Testis (tissue), 3 donors: ENCODE measurements around the gene MCM7. TPM values are rescaled to one million over a fixed set of nuclear protein-coding genes. Genes with fewer than 3 reads are reported as not detected.

Experiments used
- DNase-seq: peaks from one replicate; pipeline ENCODE4 v3.0.0-alpha.2; 2019
- H3K27ac ChIP-seq, 2 donors: fragments of 200-600 bp; sonication (generic); one replicate each; pipeline ENCODE4 v1.5.1; 2019
- H3K27me3 ChIP-seq: fragments of 200-600 bp; sonication (generic); one replicate; pipeline ENCODE4 v1.5.1; 2019
- H3K36me3 ChIP-seq: fragments of 200-600 bp; sonication (generic); one replicate; pipeline ENCODE4 v1.5.1; 2017; ENCODE audit warnings: low read depth; ENCODE audit errors: missing control alignments
- H3K4me1 ChIP-seq: fragments of 200-600 bp; sonication (generic); one replicate; pipeline ENCODE4 v1.5.1; 2019
- H3K4me3 ChIP-seq, 2 donors: fragments of 200-600 bp; sonication (generic); one replicate each; pipeline ENCODE4 v1.5.1; 2017 to 2019
- H3K9me3 ChIP-seq: fragments of 200-600 bp; sonication (generic); one replicate; pipeline ENCODE4 v1.5.1; 2017
- CTCF ChIP-seq, 3 experiments: fragments of 450-650 bp in 2 of 3; fragments of 200-600 bp in 1 of 3; sonication (generic) in 1 of 3; IDR thresholded peaks; one replicate each; pipeline ENCODE4 v1.5.1; 2016 to 2019; ENCODE audit warnings: antibody characterized with exemption in 3 of 3, mild to moderate bottlenecking in 2 of 3, moderate library complexity in 1 of 3
- POLR2A ChIP-seq: fragments of 450-650 bp; IDR thresholded peaks from one replicate; pipeline ENCODE4 v1.6.1; 2017; ENCODE audit warnings: antibody characterized with exemption, mild to moderate bottlenecking, moderate library complexity
- WGBS, 2 donors: methylation state at CpG; one replicate each; pipeline ENCODE4 v1.1.5; 2018; 5-methylcytosine and 5-hydroxymethylcytosine counted together
- intact Hi-C: fragments of 100-400 bp; cut with DNase I; formaldehyde crosslinking; loops from one replicate; pipeline ENCODE4 v1.15.1; 2023; ENCODE audit warnings: low total_unique reads
- polyA plus RNA-seq: library from polyadenylated mRNA; stranded (reverse); fragments of 350-450 nt; fragmentation: Illumina TruSeq; extraction: RNeasy Lipid Tissue Mini Kit (QIAGEN cat#74804); gene quantifications from one replicate; pipeline ENCODE4 v1.2.3, GENCODE V29; 2014; ENCODE audit warnings: low read depth, low replicate concordance; ENCODE audit not compliant: insufficient read depth
- total RNA-seq, 2 donors: library from RNA; depleted of rRNA; stranded (reverse); fragments of >200 nt; gene quantifications; one replicate each; pipeline ENCODE4 v1.2.3, GENCODE V29; 2016

Gene MCM7
- total and polyA plus RNA-seq, 3 donors from 2014 or later: 85.1 to 137 (median 86.5) TPM

GRCh38 chr7:100102950-100103840, 2.0 kb upstream of the MCM7 start:
- H3K9me3 ChIP-seq: no peaks in the 10 kb centered on the region
- H3K27me3 ChIP-seq: no peaks in the 10 kb centered on the region
- no peak overlapping the region for H3K4me3 ChIP-seq
- no peaks in the 10 kb centered on the region for H3K4me1 ChIP-seq
- DNase-seq: no peak
- TF ChIP-seq CTCF (IDR thresholded peaks at IDR 0.05) (no peak), POLR2A (no peak)
- H3K36me3 ChIP-seq: no peaks in the 10 kb centered on the region
- no peak overlapping the region for H3K27ac ChIP-seq
- intact Hi-C loops: no loop called here
- 86 to 90% methylated on average over 16 to 17 of the region's 17 CpGs for WGBS, 2 donors

GRCh38 chr7:100100420-100101015, 679 bp downstream of the MCM7 start:
- peak overlapping the region; percentile 71 to 85 for H3K4me3 ChIP-seq
- 0 to 2% methylated on average over 10 to 58 of the region's 61 CpGs for WGBS, 2 donors
- H3K4me1 ChIP-seq: no peaks in the 10 kb centered on the region
- intact Hi-C loops: no loop called here
- no peaks in the 10 kb centered on the region for H3K27me3 ChIP-seq
- H3K36me3 ChIP-seq: no peaks in the 10 kb centered on the region
- H3K9me3 ChIP-seq: no peaks in the 10 kb centered on the region
- TF ChIP-seq POLR2A: no peak
- peak in 1 of 3 experiments; percentile 8 for TF ChIP-seq CTCF (IDR thresholded peaks at IDR 0.05)
- peak; percentile 96 for DNase-seq
- peak overlapping the region; percentile 66 to 93 for H3K27ac ChIP-seq

GRCh38 chr7:100099452-100099851, 1.7 kb downstream of the MCM7 start:
- WGBS, 2 donors: 44 to 52% methylated on average over 11 to 12 of the region's 12 CpGs
- H3K27ac ChIP-seq: peak overlapping the region in 1 of 2 donors; percentile 93
- intact Hi-C loops: no loop called here

GRCh38 chr7:100098913-100099312, 2.3 kb downstream of the MCM7 start:
- Histone ChIP-seq H3K27me3 (no peaks in the 10 kb centered on the region), H3K36me3 (no peaks in the 10 kb centered on the region), H3K9me3 (no peaks in the 10 kb centered on the region), H3K4me3 (no peak overlapping the region), H3K27ac (no peak overlapping the region), H3K4me1 (no peaks in the 10 kb centered on the region)
- 76 to 81% methylated on average over 10 of the region's 10 CpGs for WGBS, 2 donors
- no peak for DNase-seq
- no peak for TF ChIP-seq POLR2A
- no peak for TF ChIP-seq CTCF (IDR thresholded peaks at IDR 0.05)
- intact Hi-C loops: no loop called here

More at GRCh38 chr7:100099452-100099851, 1.7 kb downstream of the MCM7 start:
- Histone ChIP-seq H3K27me3 (no peaks in the 10 kb centered on the region), H3K9me3 (no peaks in the 10 kb centered on the region), H3K4me1 (no peaks in the 10 kb centered on the region), H3K4me3 (no peak overlapping the region), H3K36me3 (no peaks in the 10 kb centered on the region)
- no peak for DNase-seq
- TF ChIP-seq POLR2A (no peak), CTCF (IDR thresholded peaks at IDR 0.05) (no peak)
